ENCODE measurements around the gene C3orf20.
"Not testable (repeated sequence)": the region's sequence is repeated elsewhere in the genome, so short reads cannot be mapped to it uniquely, and the experiment has no call there.

C3orf20 gene

GRCh38 chr3:14793858-14794234 lies 118.9 kb downstream of the C3orf20 start:
- DNase-seq (ENCODE audit: extremely low read depth in 1 of 2, low read depth in 1 of 2): no peak

- no peak for DNase-seq (ENCODE audit: extremely low read depth in 1 of 2, low read depth in 1 of 2)
Measured at GRCh38 chr3:14794435-14794834, 119.5 kb downstream of the C3orf20 start.

GRCh38 chr3:14795996-14796395 lies 121.1 kb downstream of the C3orf20 start:
- no peak for DNase-seq (ENCODE audit: extremely low read depth in 1 of 2, low read depth in 1 of 2)

GRCh38 chr3:14796403-14797077 lies 121.6 kb downstream of the C3orf20 start:
- DNase-seq (ENCODE audit: extremely low read depth in 1 of 2, low read depth in 1 of 2): no peak

GRCh38 chr3:14797731-14798130 lies 122.8 kb downstream of the C3orf20 start:
- DNase-seq (ENCODE audit: extremely low read depth in 1 of 2, low read depth in 1 of 2): no peak

- DNase-seq (ENCODE audit: extremely low read depth in 1 of 2, low read depth in 1 of 2): no peak
Measured at GRCh38 chr3:14798231-14798630, 123.3 kb downstream of the C3orf20 start.

- no peak for DNase-seq (ENCODE audit: extremely low read depth in 1 of 2, low read depth in 1 of 2)
Measured at GRCh38 chr3:14799146-14799545, 124.2 kb downstream of the C3orf20 start.

GRCh38 chr3:14801031-14801430 lies 126.1 kb downstream of the C3orf20 start:
- no peak for DNase-seq (ENCODE audit: extremely low read depth in 1 of 2, low read depth in 1 of 2)

- DNase-seq (ENCODE audit: extremely low read depth in 1 of 2, low read depth in 1 of 2): no peak
Measured at GRCh38 chr3:14801668-14802380, 126.9 kb downstream of the C3orf20 start.

- no peak for DNase-seq (ENCODE audit: extremely low read depth in 1 of 2, low read depth in 1 of 2)
Measured at GRCh38 chr3:14802381-14802731, 127.4 kb downstream of the C3orf20 start.

- DNase-seq (ENCODE audit: extremely low read depth in 1 of 2, low read depth in 1 of 2): no peak
Measured at GRCh38 chr3:14803101-14803980, 128.4 kb downstream of the C3orf20 start.

GRCh38 chr3:14803981-14804834 lies 129.3 kb downstream of the C3orf20 start:
- DNase-seq (ENCODE audit: extremely low read depth in 1 of 2, low read depth in 1 of 2): no peak

GRCh38 chr3:14804835-14805780 lies 130.2 kb downstream of the C3orf20 start:
- DNase-seq (ENCODE audit: extremely low read depth in 1 of 2, low read depth in 1 of 2): no peak

- DNase-seq (ENCODE audit: extremely low read depth in 1 of 2, low read depth in 1 of 2): no peak
Measured at GRCh38 chr3:14805961-14806537, 131.1 kb downstream of the C3orf20 start.

- DNase-seq (ENCODE audit: extremely low read depth in 1 of 2, low read depth in 1 of 2): no peak
Measured at GRCh38 chr3:14806641-14807263, 131.8 kb downstream of the C3orf20 start.

GRCh38 chr3:14808025-14808424 lies 133.1 kb downstream of the C3orf20 start:
- DNase-seq (ENCODE audit: extremely low read depth in 1 of 2, low read depth in 1 of 2): no peak

GRCh38 chr3:14808502-14809266 lies 133.7 kb downstream of the C3orf20 start:
- DNase-seq (ENCODE audit: extremely low read depth in 1 of 2, low read depth in 1 of 2): no peak

- DNase-seq (ENCODE audit: extremely low read depth in 1 of 2, low read depth in 1 of 2): not testable (repeated sequence)
Measured at GRCh38 chr3:14809611-14810010, 134.7 kb downstream of the C3orf20 start.
